ENCODE results near the gene HADH. TPM values are rescaled to one million over a fixed set of nuclear protein-coding genes. Genes with fewer than 3 reads are reported as not detected.

HADH gene
- total RNA-seq, 1 donor, result 9.0 TPM

DNA sequence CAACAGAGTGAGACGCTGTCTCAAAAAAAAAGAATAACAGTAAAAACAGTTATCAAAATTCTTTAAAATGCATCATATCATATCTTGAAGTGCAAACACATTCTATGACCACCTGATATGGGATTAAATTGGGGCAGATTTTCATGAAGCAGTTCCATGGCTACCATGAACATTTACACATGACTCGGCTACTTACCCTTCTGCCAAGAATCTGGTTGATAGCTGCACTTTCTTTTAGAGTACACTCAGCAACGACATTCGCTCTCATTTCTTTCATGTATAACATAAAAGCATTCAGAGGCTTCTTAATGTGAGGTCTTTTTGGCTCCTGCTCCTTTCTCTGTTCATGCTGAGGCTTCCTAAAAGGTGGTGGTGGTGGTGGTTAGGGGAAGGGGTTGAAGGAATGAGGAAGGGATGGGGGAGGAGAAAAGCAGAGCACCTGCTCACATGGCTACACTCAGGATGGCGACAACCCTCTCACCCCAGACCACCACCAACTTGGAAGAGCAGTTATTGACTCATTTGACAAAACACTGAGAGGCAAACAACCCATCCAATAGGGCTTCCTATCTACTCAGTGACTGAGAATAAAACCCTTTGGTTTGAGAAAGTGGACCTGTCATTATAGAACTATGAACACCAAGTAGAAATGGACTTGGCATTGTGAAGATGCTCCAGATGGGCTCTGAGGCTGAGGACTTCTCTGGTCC is 88.5 kb downstream of the HADH start:
- Histone ChIP-seq H3K36me3 (ENCODE audit: insufficient read depth, low read length) (no peaks in the 10 kb centered on the region), H3K4me3 (ENCODE audit: insufficient read depth, low read length) (no peak overlapping the region), H3K4me2 (ENCODE audit: insufficient read depth, low read length) (no peak overlapping the region), H3K4me1 (ENCODE audit: insufficient read depth, low read length) (no peaks in the 10 kb centered on the region), H3K27me3 (ENCODE audit: insufficient read depth, low read length) (no peaks in the 10 kb centered on the region), H3K27ac (ENCODE audit: low read depth, low read length) (no peak overlapping the region), H3K79me2 (ENCODE audit: insufficient read depth, low read length) (no peaks in the 10 kb centered on the region), H2AFZ (ENCODE audit: low read length) (no peak overlapping the region), H4K20me1 (ENCODE audit: insufficient read depth, low read length) (no peaks in the 10 kb centered on the region), H3K9me3 (ENCODE audit: low read depth, low read length) (no peaks in the 10 kb centered on the region)
- TF ChIP-seq, protein P1, sequence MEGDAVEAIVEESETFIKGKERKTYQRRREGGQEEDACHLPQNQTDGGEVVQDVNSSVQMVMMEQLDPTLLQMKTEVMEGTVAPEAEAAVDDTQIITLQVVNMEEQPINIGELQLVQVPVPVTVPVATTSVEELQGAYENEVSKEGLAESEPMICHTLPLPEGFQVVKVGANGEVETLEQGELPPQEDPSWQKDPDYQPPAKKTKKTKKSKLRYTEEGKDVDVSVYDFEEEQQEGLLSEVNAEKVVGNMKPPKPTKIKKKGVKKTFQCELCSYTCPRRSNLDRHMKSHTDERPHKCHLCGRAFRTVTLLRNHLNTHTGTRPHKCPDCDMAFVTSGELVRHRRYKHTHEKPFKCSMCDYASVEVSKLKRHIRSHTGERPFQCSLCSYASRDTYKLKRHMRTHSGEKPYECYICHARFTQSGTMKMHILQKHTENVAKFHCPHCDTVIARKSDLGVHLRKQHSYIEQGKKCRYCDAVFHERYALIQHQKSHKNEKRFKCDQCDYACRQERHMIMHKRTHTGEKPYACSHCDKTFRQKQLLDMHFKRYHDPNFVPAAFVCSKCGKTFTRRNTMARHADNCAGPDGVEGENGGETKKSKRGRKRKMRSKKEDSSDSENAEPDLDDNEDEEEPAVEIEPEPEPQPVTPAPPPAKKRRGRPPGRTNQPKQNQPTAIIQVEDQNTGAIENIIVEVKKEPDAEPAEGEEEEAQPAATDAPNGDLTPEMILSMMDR (IDR thresholded peaks at IDR 0.05; ENCODE audit: extremely low read depth, low read depth, low read length), result no peak
- peak; percentile 88 for DNase-seq (ENCODE audit: insufficient read length, low spot score, missing footprints)

DNA sequence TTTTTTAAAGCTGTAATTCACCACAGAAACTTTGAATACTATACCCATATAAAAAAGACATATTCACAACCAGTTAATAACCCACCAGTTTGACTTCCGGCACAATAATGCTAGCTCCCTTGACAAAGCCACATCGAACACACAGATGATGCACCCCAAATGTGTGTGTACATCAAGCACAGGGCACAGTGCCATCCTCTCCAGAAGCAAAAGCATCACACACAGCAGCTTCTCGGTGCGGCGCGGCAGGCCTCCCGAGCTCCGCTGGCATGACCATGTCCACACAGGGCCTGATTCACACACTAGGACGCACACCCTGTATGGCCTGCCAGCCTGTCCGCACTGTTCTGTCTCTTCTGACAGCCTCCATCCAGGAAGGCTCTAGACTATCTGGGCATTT is 91.1 kb downstream of the HADH start:
- no peak for DNase-seq (ENCODE audit: insufficient read length, low spot score, missing footprints)
- Histone ChIP-seq H3K79me2 (ENCODE audit: insufficient read depth, low read length) (no peaks in the 10 kb centered on the region), H3K4me3 (ENCODE audit: insufficient read depth, low read length) (no peak overlapping the region), H3K9me3 (ENCODE audit: low read depth, low read length) (no peaks in the 10 kb centered on the region), H3K27ac (ENCODE audit: low read depth, low read length) (no peak overlapping the region), H4K20me1 (ENCODE audit: insufficient read depth, low read length) (no peaks in the 10 kb centered on the region), H3K4me2 (ENCODE audit: insufficient read depth, low read length) (no peak overlapping the region), H3K27me3 (ENCODE audit: insufficient read depth, low read length) (no peaks in the 10 kb centered on the region), H3K4me1 (ENCODE audit: insufficient read depth, low read length) (no peaks in the 10 kb centered on the region), H2AFZ (ENCODE audit: low read length) (no peak overlapping the region), H3K36me3 (ENCODE audit: insufficient read depth, low read length) (no peaks in the 10 kb centered on the region)
- TF ChIP-seq, protein P1 (IDR thresholded peaks at IDR 0.05; ENCODE audit: extremely low read depth, low read depth, low read length), result no peak

DNA sequence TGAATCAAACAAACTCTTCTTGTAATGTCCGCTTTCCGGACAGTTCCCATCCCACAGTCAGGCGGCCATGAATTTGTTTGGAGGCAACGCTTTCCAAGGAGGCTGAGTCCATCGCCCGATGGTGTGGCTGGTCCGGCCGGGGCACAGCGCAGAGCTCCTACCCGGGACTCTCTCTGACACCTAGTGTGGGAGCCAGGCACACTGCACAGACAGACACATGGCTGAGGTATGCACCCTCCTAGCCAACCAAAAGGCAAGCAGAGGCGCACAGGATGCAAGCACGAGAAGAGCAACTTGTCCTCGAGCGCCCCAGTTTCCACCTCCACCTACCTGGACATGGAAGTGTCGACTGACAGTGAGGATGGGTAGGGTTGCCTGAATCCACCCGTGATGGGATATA is 91.6 kb downstream of the HADH start:
- no peak overlapping the region for H3K27ac ChIP-seq (ENCODE audit: low read depth, low read length)
- DNase-seq (ENCODE audit: insufficient read length, low spot score, missing footprints), result no peak
- H3K27me3 ChIP-seq (ENCODE audit: insufficient read depth, low read length), result no peaks in the 10 kb centered on the region
- no peak overlapping the region for H3K4me3 ChIP-seq (ENCODE audit: insufficient read depth, low read length)
- no peaks in the 10 kb centered on the region for H3K79me2 ChIP-seq (ENCODE audit: insufficient read depth, low read length)
- no peaks in the 10 kb centered on the region for H4K20me1 ChIP-seq (ENCODE audit: insufficient read depth, low read length)
- TF ChIP-seq, protein P1 (IDR thresholded peaks at IDR 0.05; ENCODE audit: extremely low read depth, low read depth, low read length), result no peak
- no peaks in the 10 kb centered on the region for H3K9me3 ChIP-seq (ENCODE audit: low read depth, low read length)
- no peaks in the 10 kb centered on the region for H3K36me3 ChIP-seq (ENCODE audit: insufficient read depth, low read length)
- H3K4me2 ChIP-seq (ENCODE audit: insufficient read depth, low read length), result no peak overlapping the region
- no peaks in the 10 kb centered on the region for H3K4me1 ChIP-seq (ENCODE audit: insufficient read depth, low read length)
- H2AFZ ChIP-seq (ENCODE audit: low read length), result no peak overlapping the region

Other genes starting within 250 kb of the HADH start
- gene SGMS2, start 165.0 kb upstream of the HADH start, total RNA-seq, result 148 and 149 TPM in 2 replicates
- 24.8 and 27.1 TPM in 2 replicates for gene CYP2U1, start 58.3 kb upstream of the HADH start, total RNA-seq
- 5.8 and 7.7 TPM in 2 replicates for gene LEF1, start 179.0 kb downstream of the HADH start, total RNA-seq